GM12875 (cell line): ENCODE results near the gene NDUFV1.
"Not testable (repeated sequence)": the region's sequence is repeated elsewhere in the genome, so short reads cannot be mapped to it uniquely, and the experiment has no call there.

Experiments
- H3K4me3 ChIP-seq: one replicate; pipeline ENCODE4 v1.5.1; 2011; ENCODE audit warnings: low read depth, low read length, control low read depth
- CTCF ChIP-seq: IDR thresholded peaks from 2 replicates; pipeline ENCODE4 v1.5.1; 2011; ENCODE audit warnings: low read depth, mild to moderate bottlenecking, control low read depth, inconsistent platforms, low read length, moderate library complexity, borderline replicate concordance; ENCODE audit not compliant: insufficient read depth

NDUFV1 gene

GRCh38 chr11:67623795-67624194, 17.1 kb downstream of the NDUFV1 start:
- not testable (repeated sequence) for H3K4me3 ChIP-seq

GRCh38 chr11:67626131-67626833, 19.5 kb downstream of the NDUFV1 start:
- not testable (repeated sequence) for H3K4me3 ChIP-seq

GRCh38 chr11:67626970-67627369, 20.2 kb downstream of the NDUFV1 start:
- no peak for TF ChIP-seq CTCF
- no peak overlapping the region for H3K4me3 ChIP-seq

- H3K4me3 ChIP-seq: no peak overlapping the region
- TF ChIP-seq CTCF: no peak
These were observed 20.7 kb downstream of the NDUFV1 start for GRCh38 chr11:67627441-67627811.

GRCh38 chr11:67627812-67628624, 21.3 kb downstream of the NDUFV1 start:
- no peak for TF ChIP-seq CTCF
- peak overlapping the region; percentile 5 for H3K4me3 ChIP-seq

GRCh38 chr11:67628710-67629385, 22.1 kb downstream of the NDUFV1 start:
- no peak for TF ChIP-seq CTCF
- peak overlapping the region; percentile 53 for H3K4me3 ChIP-seq

- TF ChIP-seq CTCF: peak; percentile 88
- H3K4me3 ChIP-seq: peak within 1 kb of the TSS; percentile 77
These were observed 22.9 kb downstream of the NDUFV1 start, which contains the start of gene NUDT8 for GRCh38 chr11:67629386-67630227. Gene NUDT8 (minus strand): TSS chr11:67629937. CDS start chr11:67629911, 26 bp downstream.
